Measurements from ENCODE around the gene FBXL16.
"Not testable (repeated sequence)": the region's sequence is repeated elsewhere in the genome, so short reads cannot be mapped to it uniquely, and the experiment has no call there.

The FBXL16 gene

GRCh38 chr16:716768-717325 lies 11.2 kb upstream of the FBXL16 start:
- Histone ChIP-seq H3K9ac (ENCODE audit: low read length in 5 of 5) (no peak overlapping the region), H3K9me3 (ENCODE audit: control insufficient read depth in 5 of 5, low read length in 5 of 5) (no peaks in the 10 kb centered on the region), H3K27me3 (ENCODE audit: control insufficient read depth in 5 of 5, insufficient read depth in 4 of 5, low read length in 5 of 5) (peaks cover 4 to 12% (median 5%) of the 10 kb centered on the region in 5 donors), H3K36me3 (ENCODE audit: control insufficient read depth in 5 of 5, insufficient read depth in 5 of 5, low read length in 5 of 5) (no peaks in the 10 kb centered on the region), H3K4me3 (ENCODE audit: low read depth in 1 of 5, low read length in 5 of 5) (no peak overlapping the region), H3K4me1 (ENCODE audit: control insufficient read depth in 5 of 5, insufficient read depth in 5 of 5, low read length in 5 of 5) (peaks cover 0 to 48% (median 35%) of the 10 kb centered on the region in 5 donors), H3K27ac (ENCODE audit: low read depth, low read length) (no peak overlapping the region)

GRCh38 chr16:716200-716568 lies 10.6 kb upstream of the FBXL16 start:
- peaks cover 6 to 16% (median 9%) of the 10 kb centered on the region in 5 donors for H3K27me3 ChIP-seq (ENCODE audit: control insufficient read depth in 5 of 5, insufficient read depth in 4 of 5, low read length in 5 of 5)
- peak overlapping the region in 3 of 5 donors; percentile 10 to 78 (median 68) for H3K4me3 ChIP-seq (ENCODE audit: low read depth in 1 of 5, low read length in 5 of 5)
- peaks cover 0 to 41% (median 29%) of the 10 kb centered on the region in 5 donors for H3K4me1 ChIP-seq (ENCODE audit: control insufficient read depth in 5 of 5, insufficient read depth in 5 of 5, low read length in 5 of 5)
- H3K36me3 ChIP-seq (ENCODE audit: control insufficient read depth in 5 of 5, insufficient read depth in 5 of 5, low read length in 5 of 5): no peaks in the 10 kb centered on the region
- no peak overlapping the region for H3K27ac ChIP-seq (ENCODE audit: low read depth, low read length)
- no peaks in the 10 kb centered on the region for H3K9me3 ChIP-seq (ENCODE audit: control insufficient read depth in 5 of 5, low read length in 5 of 5)
- peak overlapping the region in 4 of 5 donors; percentile 10 to 59 (median 29) for H3K9ac ChIP-seq (ENCODE audit: low read length in 5 of 5)

- Histone ChIP-seq H3K36me3 (ENCODE audit: control insufficient read depth in 5 of 5, insufficient read depth in 5 of 5, low read length in 5 of 5) (no peaks in the 10 kb centered on the region), H3K27me3 (ENCODE audit: control insufficient read depth in 5 of 5, insufficient read depth in 4 of 5, low read length in 5 of 5) (peaks cover 11 to 22% (median 14%) of the 10 kb centered on the region in 5 donors), H3K27ac (ENCODE audit: low read depth, low read length) (no peak overlapping the region), H3K4me3 (ENCODE audit: low read depth in 1 of 5, low read length in 5 of 5) (peak overlapping the region in 4 of 5 donors; percentile 56 to 78 (median 70)), H3K4me1 (ENCODE audit: control insufficient read depth in 5 of 5, insufficient read depth in 5 of 5, low read length in 5 of 5) (peaks cover 0 to 36% (median 27%) of the 10 kb centered on the region in 5 donors), H3K9me3 (ENCODE audit: control insufficient read depth in 5 of 5, low read length in 5 of 5) (no peaks in the 10 kb centered on the region), H3K9ac (ENCODE audit: low read length in 5 of 5) (peak overlapping the region in 3 of 5 donors; percentile 21 to 59 (median 56))
Measured at GRCh38 chr16:715477-716199, 10.0 kb upstream of the FBXL16 start.

GRCh38 chr16:714558-715476 lies 9.2 kb upstream of the FBXL16 start, which contains the start of gene METRN:
Gene METRN (plus strand): TSS chr16:715118. CDS start chr16:715290, 172 bp downstream.
- Histone ChIP-seq H3K9ac (ENCODE audit: low read length in 5 of 5) (peak within 1 kb of the TSS in 3 of 5 donors; percentile 21 to 59 (median 56)), H3K36me3 (ENCODE audit: control insufficient read depth in 5 of 5, insufficient read depth in 5 of 5, low read length in 5 of 5) (no peaks in the 10 kb centered on the region), H3K27ac (ENCODE audit: low read depth, low read length) (no peak within 1 kb of the TSS), H3K27me3 (ENCODE audit: control insufficient read depth in 5 of 5, insufficient read depth in 4 of 5, low read length in 5 of 5) (peaks cover 18 to 28% (median 22%) of the 10 kb centered on the region in 5 donors), H3K9me3 (ENCODE audit: control insufficient read depth in 5 of 5, low read length in 5 of 5) (no peaks in the 10 kb centered on the region), H3K4me1 (ENCODE audit: control insufficient read depth in 5 of 5, insufficient read depth in 5 of 5, low read length in 5 of 5) (peaks cover 0 to 28% (median 19%) of the 10 kb centered on the region in 5 donors), H3K4me3 (ENCODE audit: low read depth in 1 of 5, low read length in 5 of 5) (peak within 1 kb of the TSS in 4 of 5 donors; percentile 56 to 78 (median 70))

- H3K27ac ChIP-seq (ENCODE audit: low read depth, low read length): no peak overlapping the region
- H3K4me3 ChIP-seq (ENCODE audit: low read depth in 1 of 5, low read length in 5 of 5): no peak overlapping the region
- H3K36me3 ChIP-seq (ENCODE audit: control insufficient read depth in 5 of 5, insufficient read depth in 5 of 5, low read length in 5 of 5): no peaks in the 10 kb centered on the region
- H3K9me3 ChIP-seq (ENCODE audit: control insufficient read depth in 5 of 5, low read length in 5 of 5): no peaks in the 10 kb centered on the region
- no peak overlapping the region for H3K9ac ChIP-seq (ENCODE audit: low read length in 5 of 5)
- peaks cover 0 to 25% (median 17%) of the 10 kb centered on the region in 5 donors for H3K4me1 ChIP-seq (ENCODE audit: control insufficient read depth in 5 of 5, insufficient read depth in 5 of 5, low read length in 5 of 5)
- H3K27me3 ChIP-seq (ENCODE audit: control insufficient read depth in 5 of 5, insufficient read depth in 4 of 5, low read length in 5 of 5): peaks cover 25 to 36% (median 30%) of the 10 kb centered on the region in 5 donors
Measured at GRCh38 chr16:714079-714478, 8.5 kb upstream of the FBXL16 start.

GRCh38 chr16:712740-713250 lies 7.2 kb upstream of the FBXL16 start:
- peaks cover 37 to 45% (median 43%) of the 10 kb centered on the region in 5 donors for H3K27me3 ChIP-seq (ENCODE audit: control insufficient read depth in 5 of 5, insufficient read depth in 4 of 5, low read length in 5 of 5)
- not testable (repeated sequence) for H3K36me3 ChIP-seq (ENCODE audit: control insufficient read depth in 5 of 5, insufficient read depth in 5 of 5, low read length in 5 of 5); H3K27ac ChIP-seq (ENCODE audit: low read depth, low read length); H3K4me3 ChIP-seq (ENCODE audit: low read depth in 1 of 5, low read length in 5 of 5); H3K9ac ChIP-seq (ENCODE audit: low read length in 5 of 5); H3K9me3 ChIP-seq (ENCODE audit: control insufficient read depth in 5 of 5, low read length in 5 of 5)
- H3K4me1 ChIP-seq (ENCODE audit: control insufficient read depth in 5 of 5, insufficient read depth in 5 of 5, low read length in 5 of 5): peaks cover 0 to 25% (median 17%) of the 10 kb centered on the region in 5 donors

GRCh38 chr16:711548-712320 lies 6.1 kb upstream of the FBXL16 start:
- Histone ChIP-seq H3K27me3 (ENCODE audit: control insufficient read depth in 5 of 5, insufficient read depth in 4 of 5, low read length in 5 of 5) (peaks cover 45 to 52% (median 52%) of the 10 kb centered on the region in 5 donors), H3K9me3 (ENCODE audit: control insufficient read depth in 5 of 5, low read length in 5 of 5) (no peaks in the 10 kb centered on the region), H3K4me3 (ENCODE audit: low read depth in 1 of 5, low read length in 5 of 5) (no peak overlapping the region), H3K36me3 (ENCODE audit: control insufficient read depth in 5 of 5, insufficient read depth in 5 of 5, low read length in 5 of 5) (no peaks in the 10 kb centered on the region), H3K4me1 (ENCODE audit: control insufficient read depth in 5 of 5, insufficient read depth in 5 of 5, low read length in 5 of 5) (peaks cover 0 to 25% (median 17%) of the 10 kb centered on the region in 5 donors), H3K9ac (ENCODE audit: low read length in 5 of 5) (no peak overlapping the region), H3K27ac (ENCODE audit: low read depth, low read length) (no peak overlapping the region)

GRCh38 chr16:711084-711483 lies 5.5 kb upstream of the FBXL16 start:
- no peaks in the 10 kb centered on the region for H3K36me3 ChIP-seq (ENCODE audit: control insufficient read depth in 5 of 5, insufficient read depth in 5 of 5, low read length in 5 of 5)
- no peak overlapping the region for H3K4me3 ChIP-seq (ENCODE audit: low read depth in 1 of 5, low read length in 5 of 5)
- H3K27me3 ChIP-seq (ENCODE audit: control insufficient read depth in 5 of 5, insufficient read depth in 4 of 5, low read length in 5 of 5): peaks cover 47 to 55% (median 52%) of the 10 kb centered on the region in 5 donors
- no peak overlapping the region for H3K9ac ChIP-seq (ENCODE audit: low read length in 5 of 5)
- H3K9me3 ChIP-seq (ENCODE audit: control insufficient read depth in 5 of 5, low read length in 5 of 5): no peaks in the 10 kb centered on the region
- H3K4me1 ChIP-seq (ENCODE audit: control insufficient read depth in 5 of 5, insufficient read depth in 5 of 5, low read length in 5 of 5): peaks cover 0 to 24% (median 13%) of the 10 kb centered on the region in 5 donors
- H3K27ac ChIP-seq (ENCODE audit: low read depth, low read length): no peak overlapping the region

- Histone ChIP-seq H3K27ac (ENCODE audit: low read depth, low read length) (no peak overlapping the region), H3K9ac (ENCODE audit: low read length in 5 of 5) (no peak overlapping the region), H3K4me1 (ENCODE audit: control insufficient read depth in 5 of 5, insufficient read depth in 5 of 5, low read length in 5 of 5) (peaks cover 0 to 19% (median 9%) of the 10 kb centered on the region in 5 donors), H3K4me3 (ENCODE audit: low read depth in 1 of 5, low read length in 5 of 5) (no peak overlapping the region), H3K9me3 (ENCODE audit: control insufficient read depth in 5 of 5, low read length in 5 of 5) (no peaks in the 10 kb centered on the region), H3K36me3 (ENCODE audit: control insufficient read depth in 5 of 5, insufficient read depth in 5 of 5, low read length in 5 of 5) (no peaks in the 10 kb centered on the region), H3K27me3 (ENCODE audit: control insufficient read depth in 5 of 5, insufficient read depth in 4 of 5, low read length in 5 of 5) (peaks cover 47 to 57% (median 52%) of the 10 kb centered on the region in 5 donors)
Measured at GRCh38 chr16:710500-711075, 5.0 kb upstream of the FBXL16 start.

Data from subcutaneous abdominal adipose tissue (tissue), 5 donors.